ENCODE measurements around the gene HOMER3. TPM values are rescaled to one million over a fixed set of nuclear protein-coding genes. Genes with fewer than 3 reads are reported as not detected.

The HOMER3 gene
- total RNA-seq, 1 donor from 2014 or later = 0.12 TPM

GRCh38 chr19:18886972-18887371 is 54.0 kb downstream of the HOMER3 start:
- intact Hi-C loops (cut with micrococcal nuclease) = no loop called here

- intact Hi-C loops (cut with micrococcal nuclease) = no loop called here
These were observed 57.3 kb downstream of the HOMER3 start for GRCh38 chr19:18883526-18884304.

GRCh38 chr19:18881491-18881890 is 59.5 kb downstream of the HOMER3 start:
- intact Hi-C loops (cut with micrococcal nuclease) = no loop called here

- intact Hi-C loops (cut with micrococcal nuclease) = loop anchor here (1.0 kb wide), 2 partner anchors 53 to 243 kb away; no protein-coding TSS in a partner anchor
These were observed 61.2 kb downstream of the HOMER3 start for GRCh38 chr19:18879579-18880373.

Other genes starting within 250 kb of the HOMER3 start
- gene COMP, start 149.9 kb downstream of the HOMER3 start, total RNA-seq = not detected in 2 replicates
- 96.6 and 96.7 TPM in 2 replicates for gene UPF1, start 109.3 kb downstream of the HOMER3 start, total RNA-seq
- not detected in 2 replicates for gene CERS1, start 45.1 kb downstream of the HOMER3 start, total RNA-seq
- gene COPE, start 21.8 kb downstream of the HOMER3 start, total RNA-seq = 287 and 295 TPM in 2 replicates
- gene DDX49, start 21.5 kb downstream of the HOMER3 start, total RNA-seq = 64.3 and 66.5 TPM in 2 replicates
- gene SUGP2, start 92.3 kb upstream of the HOMER3 start, total RNA-seq = 117 and 121 TPM in 2 replicates
- gene ARMC6, start 92.4 kb upstream of the HOMER3 start, total RNA-seq = 30.7 and 32.8 TPM in 2 replicates
- 13.6 and 16.1 TPM in 2 replicates for gene SLC25A42, start 122.8 kb upstream of the HOMER3 start, total RNA-seq
- gene TMEM161A, start 197.3 kb upstream of the HOMER3 start, total RNA-seq = 26.9 and 30.1 TPM in 2 replicates
- 2.8 and 4.2 TPM in 2 replicates for gene MEF2B, start 229.0 kb upstream of the HOMER3 start, total RNA-seq

Data from T-helper 1 cell treated with Interleukin-12 subunit alpha and Interleukin-12 subunit beta and Interleukin-4 antibody, amounts not matched to agents 30 ng/mL and 1 ng/mL, for 36 hours (primary cell).